Measurements from ENCODE around the gene TBC1D24. TPM values are rescaled to one million over a fixed set of nuclear protein-coding genes. Genes with fewer than 3 reads are reported as not detected.

Gene TBC1D24
- total and polyA plus RNA-seq, 9 of the 15 experiments (the other 6 are each of a cell fraction or from before 2014, with no cell fraction given): 1.7 to 22.6 (median 7.2) TPM

DNA sequence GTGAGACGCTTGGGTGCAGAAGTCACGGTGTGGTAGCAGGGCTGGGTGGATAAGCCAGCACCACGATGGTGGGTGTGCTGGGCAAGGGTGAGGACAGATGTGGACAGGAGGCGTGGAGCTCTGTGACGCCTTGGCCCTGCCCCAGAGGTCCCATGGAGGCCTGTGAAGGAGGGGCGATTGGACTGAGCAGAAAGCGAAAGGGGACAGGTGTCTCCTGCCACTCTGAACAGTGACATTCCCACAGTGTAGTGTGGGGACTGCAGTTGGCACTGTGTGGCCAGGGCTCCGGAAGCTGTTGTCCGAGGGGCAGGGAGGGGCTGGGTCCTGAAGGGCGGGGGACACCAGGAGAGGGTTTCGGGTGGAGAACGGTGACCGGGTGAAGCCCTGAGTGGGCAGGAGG lies 7.3 kb downstream of the TBC1D24 start:
- 83% methylated on average over 12 of the region's 13 CpGs for WGBS (ENCODE audit: insufficient coverage, low coverage, missing lambda C conversion rate)
- no TSS peak for BruUV-seq (replicated peaks)
- peaks cover 5% of the 10 kb centered on the region; the same call in 1 of the 2 replicates for H4K20me1 ChIP-seq (replicated peaks; ENCODE audit: control insufficient read depth, insufficient read depth, low read length)
- no peak for DNase-seq (ENCODE audit: extremely low read depth in 1 of 4, low spot score in 3 of 4)
- no peak for ATAC-seq
- no peak overlapping the region for H3K4me3 ChIP-seq
- in situ Hi-C loops (cut with MboI) (no loop called here), intact Hi-C loops (cut with micrococcal nuclease) (no loop called here)
- FAIRE-seq: no peak
- ChIA-PET CTCF (ENCODE audit: low intra/inter-chr PET ratio) (no interaction called here), POLR2A (interaction anchor here (0.6 to 1.9 kb wide), 4 partner anchors 10 to 55 kb away, joined by 3 to 10 read pairs (median 4); partner anchors contain the start of gene TEDC2)
- TF ChIP-seq ZBTB11 (CRISPR knock-in tag; IDR thresholded peaks at IDR 0.05) (no peak), ZNF384 (IDR thresholded peaks at IDR 0.05; ENCODE audit: low read depth, low read length) (no peak), PHF20 (IDR thresholded peaks at IDR 0.05; ENCODE audit: partially characterized antibody) (no peak)
- TF ChIP-seq, protein P1, sequence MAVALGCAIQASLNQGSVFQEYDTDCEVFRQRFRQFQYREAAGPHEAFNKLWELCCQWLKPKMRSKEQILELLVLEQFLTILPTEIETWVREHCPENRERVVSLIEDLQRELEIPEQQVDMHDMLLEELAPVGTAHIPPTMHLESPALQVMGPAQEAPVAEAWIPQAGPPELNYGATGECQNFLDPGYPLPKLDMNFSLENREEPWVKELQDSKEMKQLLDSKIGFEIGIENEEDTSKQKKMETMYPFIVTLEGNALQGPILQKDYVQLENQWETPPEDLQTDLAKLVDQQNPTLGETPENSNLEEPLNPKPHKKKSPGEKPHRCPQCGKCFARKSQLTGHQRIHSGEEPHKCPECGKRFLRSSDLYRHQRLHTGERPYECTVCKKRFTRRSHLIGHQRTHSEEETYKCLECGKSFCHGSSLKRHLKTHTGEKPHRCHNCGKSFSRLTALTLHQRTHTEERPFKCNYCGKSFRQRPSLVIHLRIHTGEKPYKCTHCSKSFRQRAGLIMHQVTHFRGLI (CRISPR knock-in tag; IDR thresholded peaks at IDR 0.05): no peak
- H3K36me3 ChIP-seq (ENCODE audit: control insufficient read depth, insufficient read depth, low read length): peaks cover 42% of the 10 kb centered on the region; the same call in 2 of the 3 replicates
- H3K9me3 ChIP-seq (replicated peaks; ENCODE audit: control insufficient read depth, insufficient read depth, low read depth, low read length): no peaks in the 10 kb centered on the region
- H3K9ac ChIP-seq (ENCODE audit: insufficient read depth in 1 of 2, low read depth in 2 of 2, low read length in 2 of 2): peak overlapping the region in 1 of 2 experiments; percentile 86; a peak in 2 of 4 replicates
- no peak overlapping the region for H3K4me2 ChIP-seq (ENCODE audit: insufficient read depth, low read length)
- H3K27ac ChIP-seq (ENCODE audit: extremely low read depth, low read depth, low read length): no peak overlapping the region; the same call in 2 of the 3 replicates
- peaks cover 59 to 97% of the 10 kb centered on the region in 2 experiments for H3K4me1 ChIP-seq (replicated peaks in 1 of 2; ENCODE audit: control insufficient read depth in 2 of 2, insufficient read depth in 2 of 2, low read length in 2 of 2)
- peaks cover 97% of the 10 kb centered on the region for H3K79me2 ChIP-seq (ENCODE audit: control insufficient read depth, insufficient read depth, low read length)
- H3K27me3 ChIP-seq (ENCODE audit: control insufficient read depth in 2 of 2, insufficient read depth in 2 of 2, low read length in 2 of 2): no peaks in the 10 kb centered on the region
- no peak overlapping the region for H2AFZ ChIP-seq (ENCODE audit: low read depth, low read length)
- H3K9me1 ChIP-seq (ENCODE audit: control insufficient read depth, insufficient read depth, low read length): no peaks in the 10 kb centered on the region
